ENCODE measurements around the gene TAC3.
"Not testable (repeated sequence)": the region's sequence is repeated elsewhere in the genome, so short reads cannot be mapped to it uniquely, and the experiment has no call there.

TAC3 gene

GRCh38 chr12:56979628-56980027 lies 36.7 kb downstream of the TAC3 start:
- no peak for TF ChIP-seq CTCF (IDR thresholded peaks at IDR 0.05)
- no peaks in the 10 kb centered on the region for H3K36me3 Mint-ChIP-seq (ENCODE audit: low read depth)
- H3K4me1 Mint-ChIP-seq, result no peaks in the 10 kb centered on the region
- H3K4me3 Mint-ChIP-seq, result no peak overlapping the region
- DNase-seq, result no peak
- H3K9me3 Mint-ChIP-seq, result no peaks in the 10 kb centered on the region
- peaks cover 6% of the 10 kb centered on the region for H3K27me3 Mint-ChIP-seq (ENCODE audit: low read depth, poor library complexity)
- H3K27ac Mint-ChIP-seq, result no peak overlapping the region

GRCh38 chr12:56978397-56979138 lies 37.8 kb downstream of the TAC3 start:
- DNase-seq, result no peak
- Mint-ChIP-seq H3K9me3 (peaks cover 1% of the 10 kb centered on the region), H3K27ac (no peak overlapping the region), H3K4me3 (no peak overlapping the region), H3K4me1 (no peaks in the 10 kb centered on the region), H3K36me3 (ENCODE audit: low read depth) (no peaks in the 10 kb centered on the region), H3K27me3 (ENCODE audit: low read depth, poor library complexity) (peaks cover 6% of the 10 kb centered on the region)
- no peak for TF ChIP-seq CTCF (IDR thresholded peaks at IDR 0.05)

- peaks cover 11% of the 10 kb centered on the region for H3K9me3 Mint-ChIP-seq
- not testable (repeated sequence) for H3K4me1 Mint-ChIP-seq; H3K36me3 Mint-ChIP-seq (ENCODE audit: low read depth); H3K27me3 Mint-ChIP-seq (ENCODE audit: low read depth, poor library complexity); H3K4me3 Mint-ChIP-seq; DNase-seq; H3K27ac Mint-ChIP-seq
Observed at GRCh38 chr12:56977361-56977760, 39.0 kb downstream of the TAC3 start.

GRCh38 chr12:56974224-56974623 lies 42.1 kb downstream of the TAC3 start:
- H3K27me3 Mint-ChIP-seq (ENCODE audit: low read depth, poor library complexity), result peaks cover 15% of the 10 kb centered on the region
- H3K4me1 Mint-ChIP-seq; H3K36me3 Mint-ChIP-seq (ENCODE audit: low read depth); DNase-seq; H3K4me3 Mint-ChIP-seq; H3K27ac Mint-ChIP-seq: not testable (repeated sequence)
- H3K9me3 Mint-ChIP-seq, result peaks cover 12% of the 10 kb centered on the region

- H3K4me1 Mint-ChIP-seq; DNase-seq; H3K27ac Mint-ChIP-seq; H3K36me3 Mint-ChIP-seq (ENCODE audit: low read depth); H3K4me3 Mint-ChIP-seq: not testable (repeated sequence)
- Mint-ChIP-seq H3K27me3 (ENCODE audit: low read depth, poor library complexity) (peaks cover 22% of the 10 kb centered on the region), H3K9me3 (peaks cover 46% of the 10 kb centered on the region)
Observed at GRCh38 chr12:56968910-56969309, 47.4 kb downstream of the TAC3 start.

- H3K27me3 Mint-ChIP-seq (ENCODE audit: low read depth, poor library complexity), result peaks cover 16% of the 10 kb centered on the region
- not testable (repeated sequence) for H3K4me1 Mint-ChIP-seq; H3K4me3 Mint-ChIP-seq; H3K36me3 Mint-ChIP-seq (ENCODE audit: low read depth); H3K27ac Mint-ChIP-seq; DNase-seq
- peaks cover 57% of the 10 kb centered on the region for H3K9me3 Mint-ChIP-seq
Observed at GRCh38 chr12:56965997-56966642, 50.2 kb downstream of the TAC3 start.

GRCh38 chr12:56965124-56965523 lies 51.2 kb downstream of the TAC3 start:
- H3K9me3 Mint-ChIP-seq, result peaks cover 64% of the 10 kb centered on the region
- not testable (repeated sequence) for DNase-seq; H3K4me1 Mint-ChIP-seq; H3K4me3 Mint-ChIP-seq; H3K27ac Mint-ChIP-seq; H3K36me3 Mint-ChIP-seq (ENCODE audit: low read depth)
- H3K27me3 Mint-ChIP-seq (ENCODE audit: low read depth, poor library complexity), result peaks cover 21% of the 10 kb centered on the region

- not testable (repeated sequence) for H3K36me3 Mint-ChIP-seq (ENCODE audit: low read depth); DNase-seq; H3K4me3 Mint-ChIP-seq; H3K4me1 Mint-ChIP-seq; H3K27ac Mint-ChIP-seq
- H3K27me3 Mint-ChIP-seq (ENCODE audit: low read depth, poor library complexity), result peaks cover 28% of the 10 kb centered on the region
- peaks cover 78% of the 10 kb centered on the region for H3K9me3 Mint-ChIP-seq
Observed at GRCh38 chr12:56963557-56963956, 52.8 kb downstream of the TAC3 start.

GRCh38 chr12:56962247-56962646 lies 54.1 kb downstream of the TAC3 start:
- H3K4me3 Mint-ChIP-seq, result not testable (repeated sequence)

More at GRCh38 chr12:56962247-56962646, 54.1 kb downstream of the TAC3 start:
- peaks cover 79% of the 10 kb centered on the region for H3K9me3 Mint-ChIP-seq
- H3K27me3 Mint-ChIP-seq (ENCODE audit: low read depth, poor library complexity), result peaks cover 33% of the 10 kb centered on the region
- not testable (repeated sequence) for H3K27ac Mint-ChIP-seq; H3K4me1 Mint-ChIP-seq; DNase-seq; H3K36me3 Mint-ChIP-seq (ENCODE audit: low read depth)
